ENCODE measurements around the gene TINCR.
"Not testable (repeated sequence)": the region's sequence is repeated elsewhere in the genome, so short reads cannot be mapped to it uniquely, and the experiment has no call there.

The TINCR gene

GRCh38 chr19:5567360-5567969 lies at the start of gene TINCR:
TINCR (minus strand) TSS chr19:5567953.
- DNase-seq, result no peak

- no peak for DNase-seq
These were observed 49.3 kb upstream of the TINCR start for GRCh38 chr19:5617080-5617479.

GRCh38 chr19:5615756-5616327 lies 48.1 kb upstream of the TINCR start:
- no peak for DNase-seq

GRCh38 chr19:5612891-5613865 lies 45.4 kb upstream of the TINCR start:
- DNase-seq, result no peak

GRCh38 chr19:5609881-5610448 lies 42.2 kb upstream of the TINCR start:
- no peak for DNase-seq

- DNase-seq, result not testable (repeated sequence)
These were observed 41.0 kb upstream of the TINCR start for GRCh38 chr19:5608766-5609165.

- DNase-seq, result no peak
These were observed 40.5 kb upstream of the TINCR start for GRCh38 chr19:5608291-5608690.

DNA sequence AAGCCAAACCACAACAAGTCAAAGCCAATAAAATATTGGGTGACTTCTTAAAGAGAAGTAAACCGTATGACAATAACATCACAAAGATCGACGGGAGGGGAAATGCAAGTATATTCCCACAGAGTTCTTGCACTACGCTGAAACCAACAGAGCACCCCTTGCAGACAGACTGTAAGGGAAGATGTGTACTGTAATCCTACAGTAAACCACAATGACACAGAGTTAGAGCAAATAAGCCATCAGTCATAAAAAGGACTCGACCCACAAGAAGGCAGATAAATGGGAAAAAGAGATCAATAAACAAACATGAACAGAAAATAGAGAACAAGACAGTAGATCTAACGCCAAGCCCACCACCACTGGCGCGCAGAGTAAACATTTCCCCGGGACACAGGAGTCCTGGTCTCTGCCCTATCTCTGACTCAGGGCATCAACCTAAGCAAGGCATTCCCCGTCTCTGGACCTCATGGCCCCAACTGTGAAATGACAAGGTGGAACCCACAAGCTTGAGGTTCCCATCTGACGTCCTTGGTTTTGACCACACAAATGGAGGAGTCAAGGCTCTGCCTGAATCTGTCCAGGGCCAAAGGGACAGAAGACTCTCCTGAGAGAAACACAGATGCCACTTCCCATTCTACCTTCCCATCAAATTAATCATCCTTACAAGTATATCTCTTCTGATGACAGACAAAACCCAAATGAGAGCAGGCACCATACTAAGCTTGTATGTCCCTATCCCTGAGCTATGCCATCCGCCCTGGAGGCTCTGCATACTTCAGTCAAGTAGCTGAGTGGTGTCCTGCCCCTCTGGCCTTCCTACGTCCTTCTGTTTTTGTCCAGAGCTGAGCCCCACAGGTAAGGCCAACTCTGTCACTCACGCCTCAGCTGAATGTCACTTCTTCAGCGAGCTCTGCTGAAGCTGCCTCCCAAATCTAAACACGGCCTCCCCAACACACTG lies 39.8 kb upstream of the TINCR start:
- DNase-seq, result no peak

DNA sequence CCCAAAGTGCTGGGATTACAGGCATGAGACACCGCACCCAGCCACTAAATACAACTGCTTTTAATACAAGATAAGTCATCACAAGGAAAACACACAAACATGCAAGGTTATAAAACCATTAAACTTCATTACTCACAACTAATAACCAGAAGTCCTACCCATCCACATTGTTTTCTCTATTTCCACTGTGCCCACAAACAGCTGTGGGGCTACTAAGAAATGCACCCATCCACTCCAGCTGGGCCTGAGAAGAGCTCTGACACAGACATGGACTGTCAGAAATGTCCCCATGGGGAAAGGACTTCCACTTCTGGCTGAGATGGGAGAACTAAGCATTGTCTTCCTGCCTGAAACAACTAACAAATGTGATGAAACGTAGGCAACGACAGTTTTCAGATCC lies 37.6 kb upstream of the TINCR start:
- DNase-seq, result no peak

GRCh38 chr19:5603626-5604025 lies 35.9 kb upstream of the TINCR start:
- DNase-seq, result no peak

DNA sequence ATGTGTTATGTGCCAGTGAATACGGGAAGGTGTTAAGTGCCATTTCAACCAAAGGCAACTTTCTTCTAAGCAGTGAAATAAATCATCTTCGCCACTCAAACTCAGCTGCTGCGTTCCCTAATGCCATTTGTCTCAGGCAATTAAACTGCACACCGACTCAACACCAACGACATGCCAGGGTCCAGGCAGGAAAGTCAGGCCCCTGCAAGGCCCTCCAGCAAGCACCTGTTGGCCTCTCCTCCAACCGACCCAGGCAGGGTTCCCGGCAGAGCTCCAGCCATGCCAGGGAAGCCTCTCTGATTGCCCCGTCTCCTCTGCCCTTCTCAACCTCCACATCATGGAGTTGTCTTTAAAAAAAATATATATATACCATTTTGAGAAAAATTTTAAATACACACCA lies 33.0 kb upstream of the TINCR start:
- DNase-seq, result no peak

- DNase-seq, result no peak
These were observed 28.0 kb upstream of the TINCR start for GRCh38 chr19:5595745-5596144.

DNA sequence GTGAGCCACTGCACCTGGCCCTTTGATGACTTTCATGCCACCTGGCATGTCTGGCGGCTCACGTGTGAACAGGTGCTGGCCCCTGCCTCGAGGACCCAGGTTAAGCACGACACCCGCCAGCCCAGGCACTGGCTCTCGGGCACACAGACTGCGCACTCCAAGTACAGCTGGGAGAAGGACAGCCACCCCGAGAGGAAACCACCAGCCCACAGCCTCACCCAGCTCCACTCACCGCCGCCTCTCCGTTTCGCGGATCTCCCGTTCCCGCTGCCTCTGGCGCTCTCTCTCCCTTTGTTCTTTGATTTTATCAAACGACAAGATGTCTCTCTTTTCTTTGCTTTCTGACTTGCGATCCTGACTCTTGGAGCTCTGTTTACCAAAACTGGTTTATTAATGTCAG lies 27.4 kb upstream of the TINCR start:
- DNase-seq, result no peak

DNA sequence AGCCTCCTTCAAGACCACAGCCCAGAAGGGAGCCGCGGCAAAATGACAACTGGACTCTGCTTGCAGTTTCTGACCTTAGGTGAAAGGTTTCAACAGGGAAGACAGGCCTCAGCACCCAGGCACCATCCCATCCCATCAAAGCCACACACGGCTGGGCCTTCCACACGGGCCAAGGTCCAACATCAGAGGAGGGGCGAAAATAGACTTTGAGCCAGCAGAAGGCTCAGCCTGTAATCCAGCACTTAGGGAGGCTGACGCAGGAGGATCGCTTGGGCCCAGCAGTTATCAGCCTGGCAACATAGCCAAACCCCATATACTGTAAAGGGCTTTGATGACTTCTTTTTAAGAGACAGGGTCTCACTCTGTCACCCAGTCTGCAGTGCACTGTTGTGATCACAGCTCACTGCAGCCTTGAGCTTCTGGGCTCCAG lies 26.8 kb upstream of the TINCR start:
- no peak for DNase-seq

DNA sequence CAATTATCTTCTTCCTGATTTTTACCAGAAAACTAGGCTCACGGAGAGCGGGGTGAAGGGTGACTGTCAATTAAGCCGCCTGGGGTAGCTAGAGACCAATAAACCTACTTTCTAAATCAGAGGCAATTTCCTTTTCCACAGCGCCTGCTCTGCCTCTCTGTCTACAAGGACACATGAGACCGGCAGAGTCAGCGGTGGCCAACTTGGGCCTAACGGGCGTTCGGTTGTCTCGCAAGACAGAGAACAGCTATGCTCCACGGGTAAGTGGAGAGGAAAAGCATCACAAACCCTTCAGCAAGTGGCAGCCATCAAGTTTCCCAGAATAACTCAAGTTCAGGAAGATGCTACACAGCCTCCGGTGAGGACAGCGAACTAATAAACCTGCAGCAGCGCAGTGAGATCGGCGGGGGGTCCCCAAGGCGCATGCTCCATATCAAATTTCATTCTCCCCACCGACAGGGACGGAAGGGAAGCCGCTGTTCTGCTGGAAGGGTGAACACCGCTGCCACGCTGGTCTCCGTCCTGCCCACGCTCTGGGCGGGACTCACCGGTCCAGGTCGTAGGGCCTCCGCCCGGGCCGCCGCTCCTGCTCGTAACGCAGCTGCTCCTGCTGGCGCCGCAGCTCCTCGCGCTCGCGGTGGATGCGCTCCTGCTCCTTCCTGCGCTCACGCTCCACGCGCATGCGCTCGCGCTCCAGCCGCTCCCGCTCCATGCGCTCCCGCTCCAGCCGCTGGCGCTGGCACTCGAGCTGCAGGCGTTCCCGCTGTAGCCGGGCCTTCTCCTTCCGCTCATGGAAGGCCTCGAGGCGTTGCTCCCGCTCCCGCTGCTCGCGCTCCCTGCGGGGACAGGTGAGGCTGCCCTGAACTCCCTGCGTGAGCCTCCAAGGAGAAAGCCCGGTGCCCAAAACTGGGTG lies 25.8 kb upstream of the TINCR start:
- no peak for DNase-seq

GRCh38 chr19:5592531-5593342 lies 25.0 kb upstream of the TINCR start:
- DNase-seq, result no peak

DNA sequence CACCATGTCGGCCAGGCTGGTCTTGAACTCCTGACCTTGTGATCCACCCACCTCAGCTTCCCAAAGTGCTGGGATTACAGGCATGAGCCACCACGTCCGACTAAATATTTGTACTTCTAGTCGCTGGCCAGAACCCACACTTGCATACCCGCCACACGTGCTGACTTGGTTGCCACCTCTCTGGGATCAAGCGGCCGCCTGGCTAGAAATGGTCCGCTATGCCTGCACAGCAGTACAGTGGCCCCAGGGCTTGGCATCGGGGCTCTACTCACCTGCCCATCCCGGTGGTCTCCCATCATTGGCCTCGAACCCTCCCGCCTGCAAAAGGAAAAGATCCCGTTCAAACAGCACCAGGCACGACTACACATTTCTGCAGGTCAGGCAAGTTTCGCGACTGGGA lies 23.7 kb upstream of the TINCR start:
- DNase-seq, result no peak

DNA sequence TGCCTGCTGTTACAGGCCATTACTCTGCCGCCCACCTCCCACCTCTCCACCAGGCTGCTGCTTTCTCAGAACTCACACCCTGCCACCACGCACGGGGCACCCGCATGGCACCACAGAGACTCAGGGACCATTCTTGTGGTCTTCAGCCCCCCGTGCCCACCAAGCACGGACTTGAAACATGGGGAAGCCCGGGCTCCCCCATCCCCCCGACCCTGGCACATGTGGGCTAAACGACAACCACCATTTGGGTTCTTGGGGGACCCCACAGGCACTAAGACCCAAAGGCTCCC lies 23.1 kb upstream of the TINCR start:
- DNase-seq, result no peak

DNA sequence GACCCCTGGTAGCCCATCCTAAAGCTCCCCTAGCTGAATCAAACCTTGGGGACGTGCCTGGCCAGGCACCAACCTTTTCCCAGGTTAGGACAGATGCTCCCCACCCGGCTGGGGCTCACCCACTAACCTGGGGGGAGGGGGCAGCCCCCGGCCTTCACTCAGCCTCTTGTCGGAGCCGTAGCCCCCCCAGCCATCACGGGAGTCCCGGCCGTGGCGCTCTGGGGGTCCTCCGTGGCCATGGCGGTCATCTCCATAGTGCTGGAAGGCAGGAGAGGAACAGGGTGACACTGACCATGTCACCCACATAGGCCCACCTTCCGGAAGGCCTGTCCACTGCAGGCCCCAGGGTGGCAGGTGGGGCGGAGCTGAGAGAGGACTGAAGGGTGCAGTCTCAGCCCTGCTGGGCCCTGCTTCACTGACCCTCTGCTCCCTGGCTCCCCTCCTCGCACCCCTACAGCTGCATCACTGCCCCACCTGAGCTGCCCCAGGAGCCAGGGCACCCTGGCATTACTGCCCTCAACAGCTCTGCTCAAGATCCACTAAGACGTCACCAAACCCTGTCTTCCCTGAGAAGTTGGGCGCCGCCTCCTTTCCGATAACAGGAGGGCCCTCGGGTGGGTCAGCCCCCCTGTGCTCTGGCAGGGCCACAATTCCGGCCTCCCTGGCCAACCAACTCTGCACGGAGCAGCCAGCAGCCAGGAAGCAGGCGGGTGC lies 22.6 kb upstream of the TINCR start:
- no peak for DNase-seq

Measured in NCI-H526 (cell line).